Activated CD4-positive, CD25-positive, alpha-beta regulatory T cell treated with anti-CD3 and anti-CD28 coated beads, Interleukin-2, amount 50 U/mL, for 72 hours (primary cell): ENCODE results near the gene SHC2.
"Not testable (repeated sequence)": the region's sequence is repeated elsewhere in the genome, so short reads cannot be mapped to it uniquely, and the experiment has no call there.

Source experiments
- DNase-seq: peaks from one replicate; pipeline ENCODE4 v3.0.0; 2021

The SHC2 gene

GRCh38 chr19:491146-491741 is 30.4 kb upstream of the SHC2 start:
- no peak for DNase-seq

- no peak for DNase-seq
These were observed 28.8 kb upstream of the SHC2 start for GRCh38 chr19:489418-490196.

GRCh38 chr19:488505-489417 is 27.9 kb upstream of the SHC2 start:
- peak; percentile 94 for DNase-seq

GRCh38 chr19:485583-486236 is 24.9 kb upstream of the SHC2 start:
- DNase-seq = no peak

GRCh38 chr19:485077-485476 is 24.2 kb upstream of the SHC2 start:
- DNase-seq = no peak

- DNase-seq = no peak
These were observed 23.7 kb upstream of the SHC2 start for GRCh38 chr19:484494-484893.

GRCh38 chr19:483332-484072 is 22.7 kb upstream of the SHC2 start:
- DNase-seq = no peak

GRCh38 chr19:482186-483041 is 21.6 kb upstream of the SHC2 start:
- no peak for DNase-seq

GRCh38 chr19:481100-481499 is 20.3 kb upstream of the SHC2 start:
- not testable (repeated sequence) for DNase-seq

- DNase-seq = no peak
These were observed 19.4 kb upstream of the SHC2 start for GRCh38 chr19:480016-480855.

- DNase-seq = no peak
These were observed 18.1 kb upstream of the SHC2 start for GRCh38 chr19:478976-479375.

- DNase-seq = no peak
These were observed 17.5 kb upstream of the SHC2 start for GRCh38 chr19:478236-478903.

- no peak for DNase-seq
These were observed 14.5 kb upstream of the SHC2 start for GRCh38 chr19:475360-475759.

- no peak for DNase-seq
These were observed 13.6 kb upstream of the SHC2 start for GRCh38 chr19:474126-475078.

GRCh38 chr19:472005-472858 is 11.4 kb upstream of the SHC2 start:
- DNase-seq = no peak

- no peak for DNase-seq
These were observed 9.9 kb upstream of the SHC2 start for GRCh38 chr19:470701-471100.

- no peak for DNase-seq
These were observed 9.0 kb upstream of the SHC2 start for GRCh38 chr19:469833-470232.
